Ovary (tissue), 9 donors: ENCODE results near the gene GPRASP3. TPM values are rescaled to one million over a fixed set of nuclear protein-coding genes. Genes with fewer than 3 reads are reported as not detected.

Experiments
- DNase-seq, 5 donors: peaks; one replicate each; pipeline ENCODE4 v3.0.0-alpha.2; 2019 to 2020
- H3K27ac ChIP-seq, 2 donors: fragments of 200-600 bp; one replicate each; pipeline versions ENCODE4 v1.5.1 to v1.8.0; 2019 to 2022
- H3K27me3 ChIP-seq: fragments of 200-600 bp; one replicate; pipeline ENCODE4 v1.8.0; 2022
- H3K36me3 ChIP-seq: fragments of 200-600 bp; sonication (generic); one replicate; pipeline ENCODE4 v1.5.1; 2019
- H3K4me1 ChIP-seq: one replicate; pipeline ENCODE4 v1.8.1; 2013; ENCODE audit warnings: mild to moderate bottlenecking, moderate library complexity; ENCODE audit not compliant: insufficient read depth
- H3K4me3 ChIP-seq: fragments of 200-600 bp; sonication (generic); one replicate; pipeline ENCODE4 v1.5.1; 2017
- H3K9me3 ChIP-seq, 2 donors: fragments of 200-600 bp in 1 of 2; sonication (generic) in 1 of 2; one replicate each; pipeline versions ENCODE4 v1.5.1 to v1.8.1; 2013 to 2019; ENCODE audit warnings: mild to moderate bottlenecking in 1 of 2, moderate library complexity in 1 of 2
- EP300 ChIP-seq: sonication (generic); formaldehyde crosslinking; IDR thresholded peaks from one replicate; pipeline ENCODE4 v1.6.1; 2017; ENCODE audit warnings: antibody characterized with exemption
- POLR2A ChIP-seq: fragments of 450-650 bp; IDR thresholded peaks from one replicate; pipeline ENCODE4 v1.6.1; 2017; ENCODE audit warnings: antibody characterized with exemption, mild to moderate bottlenecking, moderate library complexity
- WGBS, 3 donors: extraction: QIAGEN DNeasy Blood & Tissue Kit in 1 of 3; methylation state at CpG; one replicate each; pipeline versions ENCODE4 v1.1.5 to v1.1.7; 2013 to 2017; 5-methylcytosine and 5-hydroxymethylcytosine counted together
- intact Hi-C, 4 donors: fragments of 100-400 bp; cut with DNase I; formaldehyde crosslinking; loops; one replicate each; pipeline versions ENCODE4 v1.11.0 to v1.15.1; 2022 to 2023
- polyA plus RNA-seq, 2 donors: library from polyadenylated mRNA; stranded (reverse); fragments of 200-250 nt in 1 of 2; fragments of 350-450 nt in 1 of 2; fragmentation: Illumina TruSeq in 1 of 2; extraction: RNeasy Lipid Tissue Mini Kit (QIAGEN cat#74804) in 1 of 2; gene quantifications; one replicate each; pipeline ENCODE4 v1.2.3, GENCODE V29; 2013 to 2014
- total RNA-seq, 7 donors: library from RNA; depleted of rRNA in 2 of 7; stranded (reverse); fragments of >200 nt in 2 of 7; fragmentation: NEBNext Ultra II Directional in 3 of 7; extraction: Animal tissue kit (Norgen Biotek cat#: 25700) in 3 of 7; gene quantifications; one replicate each; pipeline versions ENCODE4 v1.1.0 to v1.2.4, GENCODE V29; 2016 to 2023
- TF ChIP-seq, protein P1 (sequence below), 3 donors: fragments of 450-650 bp in 2 of 3; fragments of 200-600 bp in 1 of 3; IDR thresholded peaks; one replicate each; pipeline versions ENCODE4 v1.5.1 to v1.8.0; 2016 to 2022; ENCODE audit warnings: antibody characterized with exemption in 3 of 3, mild to moderate bottlenecking in 1 of 3
- donor health status: DM: no; HTN: no; CAD: no; lungs with moderate emphysema.
- donor health status: DM: no; HTN: no; CAD: no.
- donor health status: Bipolar disorder and iron deficiency.
- donor health status: DM: yes; HTN: yes; CAD: no.
- donor health status: DM: no; HTN: no; CAD: no.
- donor health status: DM: yes; HTN: yes; CAD: no.

GPRASP3 gene
- total and polyA plus RNA-seq, 9 donors: 3.2 to 15.4 (median 8.8) TPM

DNA sequence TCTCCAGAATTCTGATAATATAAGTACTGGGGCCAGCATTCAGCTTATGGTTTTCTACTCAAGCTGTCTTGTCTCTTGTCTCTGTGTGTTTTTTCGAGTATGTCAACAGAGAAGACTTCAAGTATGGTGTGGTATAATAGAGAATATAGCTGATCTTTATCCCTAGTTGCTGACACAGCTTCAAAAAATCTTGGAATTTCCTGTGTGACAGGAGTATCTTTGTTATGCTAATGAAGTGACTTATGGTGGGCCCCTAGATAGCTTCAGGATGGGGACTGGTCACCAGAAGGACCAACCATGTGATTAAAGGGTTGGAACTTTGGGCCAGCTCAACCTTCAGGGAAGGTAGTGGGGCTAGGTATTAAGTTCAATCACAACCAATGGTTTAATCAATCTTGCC is 2.9 kb downstream of the GPRASP3 start:
- DNase-seq: no peak
- H3K9me3 ChIP-seq: no peaks in the 10 kb centered on the region
- H3K4me1 ChIP-seq: no peaks in the 10 kb centered on the region
- H3K36me3 ChIP-seq: no peaks in the 10 kb centered on the region
- TF ChIP-seq, protein P1, sequence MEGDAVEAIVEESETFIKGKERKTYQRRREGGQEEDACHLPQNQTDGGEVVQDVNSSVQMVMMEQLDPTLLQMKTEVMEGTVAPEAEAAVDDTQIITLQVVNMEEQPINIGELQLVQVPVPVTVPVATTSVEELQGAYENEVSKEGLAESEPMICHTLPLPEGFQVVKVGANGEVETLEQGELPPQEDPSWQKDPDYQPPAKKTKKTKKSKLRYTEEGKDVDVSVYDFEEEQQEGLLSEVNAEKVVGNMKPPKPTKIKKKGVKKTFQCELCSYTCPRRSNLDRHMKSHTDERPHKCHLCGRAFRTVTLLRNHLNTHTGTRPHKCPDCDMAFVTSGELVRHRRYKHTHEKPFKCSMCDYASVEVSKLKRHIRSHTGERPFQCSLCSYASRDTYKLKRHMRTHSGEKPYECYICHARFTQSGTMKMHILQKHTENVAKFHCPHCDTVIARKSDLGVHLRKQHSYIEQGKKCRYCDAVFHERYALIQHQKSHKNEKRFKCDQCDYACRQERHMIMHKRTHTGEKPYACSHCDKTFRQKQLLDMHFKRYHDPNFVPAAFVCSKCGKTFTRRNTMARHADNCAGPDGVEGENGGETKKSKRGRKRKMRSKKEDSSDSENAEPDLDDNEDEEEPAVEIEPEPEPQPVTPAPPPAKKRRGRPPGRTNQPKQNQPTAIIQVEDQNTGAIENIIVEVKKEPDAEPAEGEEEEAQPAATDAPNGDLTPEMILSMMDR (IDR thresholded peaks at IDR 0.05): no peak
- TF ChIP-seq POLR2A (no peak), EP300 (no peak)
- WGBS, 3 donors: 43 to 53% (median 46%) methylated on average over 1 of the region's 1 CpG
- H3K27me3 ChIP-seq: no peaks in the 10 kb centered on the region
- intact Hi-C loops: no loop called here
- no peak overlapping the region for H3K27ac ChIP-seq
- H3K4me3 ChIP-seq: no peak overlapping the region

- Histone ChIP-seq H3K36me3 (no peaks in the 10 kb centered on the region), H3K4me3 (no peak overlapping the region), H3K9me3 (no peaks in the 10 kb centered on the region), H3K27ac (no peak overlapping the region), H3K27me3 (no peaks in the 10 kb centered on the region), H3K4me1 (no peaks in the 10 kb centered on the region)
- 49 to 53% (median 50%) methylated on average over 1 of the region's 1 CpG for WGBS, 3 donors
- intact Hi-C loops: no loop called here
- DNase-seq: no peak
- TF ChIP-seq, protein P1 (IDR thresholded peaks at IDR 0.05): no peak
- no peak for TF ChIP-seq POLR2A
- no peak for TF ChIP-seq EP300
Observed at GRCh38 chrX:102727761-102728160, 7.2 kb downstream of the GPRASP3 start.

- WGBS, 3 donors: 86 to 91% (median 89%) methylated on average over 1 of the region's 1 CpG
- TF ChIP-seq EP300 (no peak), POLR2A (no peak)
- TF ChIP-seq, protein P1 (IDR thresholded peaks at IDR 0.05): no peak
- H3K4me3 ChIP-seq: no peak overlapping the region
- H3K27me3 ChIP-seq: no peaks in the 10 kb centered on the region
- H3K36me3 ChIP-seq: no peaks in the 10 kb centered on the region
- H3K9me3 ChIP-seq: no peaks in the 10 kb centered on the region
- DNase-seq: no peak
- no peak overlapping the region for H3K27ac ChIP-seq
- H3K4me1 ChIP-seq: no peaks in the 10 kb centered on the region
- intact Hi-C loops: no loop called here
Observed at GRCh38 chrX:102728646-102729045, 8.1 kb downstream of the GPRASP3 start.

DNA sequence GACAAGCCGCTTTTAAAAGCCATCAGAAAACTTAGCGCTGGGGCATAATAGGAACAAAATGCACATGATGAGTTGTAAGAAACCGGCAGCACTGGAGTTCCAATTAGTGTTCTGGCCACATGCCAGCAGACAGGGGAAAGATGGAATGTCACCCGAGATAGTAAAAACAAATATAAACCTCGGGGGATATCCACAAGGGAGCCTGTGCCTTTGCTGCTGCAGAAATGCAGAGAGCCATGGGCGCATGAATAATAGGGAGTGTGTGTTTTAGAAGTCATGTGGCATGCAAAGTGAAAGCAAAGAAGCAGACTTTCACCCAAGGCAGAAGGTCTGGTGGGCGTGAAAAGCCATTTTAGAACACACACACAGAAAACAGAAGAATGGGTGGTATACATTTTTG is 19.1 kb downstream of the GPRASP3 start:
- intact Hi-C loops: no loop called here
- no peaks in the 10 kb centered on the region for H3K36me3 ChIP-seq
- H3K4me1 ChIP-seq: no peaks in the 10 kb centered on the region
- H3K27ac ChIP-seq: no peak overlapping the region
- WGBS, 3 donors: 49 to 55% (median 49%) methylated on average over 7 of the region's 7 CpGs
- no peaks in the 10 kb centered on the region for H3K27me3 ChIP-seq
- no peaks in the 10 kb centered on the region for H3K9me3 ChIP-seq
- no peak for DNase-seq
- H3K4me3 ChIP-seq: no peak overlapping the region
- TF ChIP-seq POLR2A (no peak), EP300 (no peak)
- TF ChIP-seq, protein P1 (IDR thresholded peaks at IDR 0.05): no peak
